Kidney (tissue), 14 donors: ENCODE results near the gene PLCL2. TPM values are rescaled to one million over a fixed set of nuclear protein-coding genes. Genes with fewer than 3 reads are reported as not detected.

Experiments
- DNase-seq, 5 donors: peaks; one replicate each; pipeline ENCODE4 v3.0.0-alpha.2; 2013 to 2020
- FAIRE-seq: peaks from 2 replicates; lab custom pipeline; 2012; peaks lifted over from hg19 to GRCh38; lab: Jason Lieb, UNC
- H3K27ac ChIP-seq, 2 donors: one replicate each; pipeline ENCODE4 v1.7.0; 2013; ENCODE audit warnings: low read depth in 2 of 2, low read length in 2 of 2, inconsistent platforms in 1 of 2
- H3K27me3 ChIP-seq: one replicate; pipeline ENCODE4 v1.7.1; 2013; ENCODE audit warnings: low read length, inconsistent platforms; ENCODE audit not compliant: control insufficient read depth, insufficient read depth
- H3K36me3 ChIP-seq, 3 donors: one replicate each; pipeline versions ENCODE4 v1.7.0 to v1.7.1; 2013; ENCODE audit warnings: low read length in 3 of 3, control low read depth in 1 of 3, inconsistent platforms in 1 of 3; ENCODE audit not compliant: insufficient read depth in 3 of 3, control insufficient read depth in 2 of 3
- H3K4me1 ChIP-seq, 3 donors: one replicate each; pipeline versions ENCODE4 v1.7.0 to v1.7.1; 2013; ENCODE audit warnings: low read length in 3 of 3, inconsistent platforms in 1 of 3, low read depth in 1 of 3; ENCODE audit not compliant: control insufficient read depth in 2 of 3, insufficient read depth in 2 of 3
- H3K4me3 ChIP-seq, 3 donors: one replicate each; pipeline versions ENCODE4 v1.7.0 to v1.8.1; 2013; ENCODE audit warnings: low read length in 3 of 3, control low read depth in 1 of 3, inconsistent platforms in 1 of 3
- H3K9ac ChIP-seq, 3 donors: one replicate each; pipeline versions ENCODE4 v1.7.0 to v1.7.1; 2013; ENCODE audit warnings: low read length in 3 of 3, control low read depth in 1 of 3, inconsistent platforms in 1 of 3
- H3K9me3 ChIP-seq, 3 donors: one replicate each; pipeline versions ENCODE4 v1.7.0 to v1.7.1; 2013; ENCODE audit warnings: low read length in 3 of 3, control low read depth in 1 of 3, inconsistent platforms in 1 of 3; ENCODE audit not compliant: control insufficient read depth in 2 of 3, insufficient read depth in 1 of 3
- CTCF ChIP-seq: IDR thresholded peaks from 3 replicates; pipeline ENCODE4 v1.5.1; 2012; ENCODE audit warnings: mild to moderate bottlenecking, moderate library complexity, borderline replicate concordance; ENCODE audit not compliant: insufficient read depth; ENCODE audit errors: extremely low read depth
- intact Hi-C: fragments of 100-400 bp; cut with DNase I; formaldehyde crosslinking; loops from one replicate; pipeline ENCODE4 v1.11.1; 2022
- polyA plus RNA-seq: library from polyadenylated mRNA; stranded (reverse); fragments of 350-450 nt; fragmentation: Illumina TruSeq; extraction: RNeasy Lipid Tissue Mini Kit (QIAGEN cat#74804); gene quantifications from one replicate; pipeline ENCODE4 v1.2.3, GENCODE V29; 2014; ENCODE audit warnings: low read depth, low replicate concordance; ENCODE audit not compliant: insufficient read depth
- total RNA-seq: library from RNA; stranded (reverse); fragmentation: NEBNext Ultra II Directional; extraction: Animal tissue kit (Norgen Biotek cat#: 25700); gene quantifications from one replicate; pipeline ENCODE4 v1.2.1, GENCODE V29; 2021
- donor health status: control.
- donor health status: control.
- donor health status: control.
- donor health status: control.
- donor health status: control.
- donor health status: DM: yes; HTN: yes; CAD: no.
- donor health status: Normal renal cell carcinoma (clear cell type).

Gene PLCL2
- total and polyA plus RNA-seq, 2 donors from 2014 or later, result 10.5 to 19.1 TPM

GRCh38 chr3:17044855-17045254, 160.1 kb downstream of the PLCL2 start:
- intact Hi-C loops, result no loop called here
- Histone ChIP-seq H3K36me3 (peaks cover 0 to 13% (median 4%) of the 10 kb centered on the region in 3 donors), H3K9me3 (peaks cover 0 to 2% (median 0%) of the 10 kb centered on the region in 3 donors), H3K9ac (no peak overlapping the region), H3K27ac (no peak overlapping the region), H3K4me3 (no peak overlapping the region), H3K27me3 (no peaks in the 10 kb centered on the region), H3K4me1 (no peaks in the 10 kb centered on the region)
- DNase-seq (no peak), FAIRE-seq (no peak)
- TF ChIP-seq CTCF, result no peak

DNA sequence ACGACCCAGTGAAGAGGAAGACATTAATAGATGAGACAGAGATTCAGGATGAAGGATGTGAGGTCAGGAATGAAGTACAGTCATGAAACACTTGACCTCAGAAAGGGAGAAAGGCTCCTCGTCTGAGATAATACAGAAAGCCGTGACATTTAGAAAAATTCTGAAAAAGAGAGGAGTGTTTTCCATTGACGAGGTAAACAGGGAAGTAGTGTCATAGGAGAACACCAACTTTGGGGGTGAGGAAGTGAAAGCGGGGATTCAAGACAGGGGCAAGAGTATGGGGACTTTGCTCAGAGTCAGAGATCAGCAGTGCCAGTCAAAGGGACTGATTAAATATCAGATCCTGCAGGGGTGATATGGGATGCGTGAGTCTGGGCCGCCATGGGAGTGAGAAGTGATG, 160.9 kb downstream of the PLCL2 start:
- TF ChIP-seq CTCF, result no peak
- Histone ChIP-seq H3K9me3 (peaks cover 0 to 2% (median 0%) of the 10 kb centered on the region in 3 donors), H3K27me3 (no peaks in the 10 kb centered on the region), H3K9ac (no peak overlapping the region), H3K36me3 (peaks cover 0 to 13% (median 4%) of the 10 kb centered on the region in 3 donors), H3K4me1 (no peaks in the 10 kb centered on the region), H3K27ac (no peak overlapping the region), H3K4me3 (no peak overlapping the region)
- intact Hi-C loops, result no loop called here
- no peak for DNase-seq
- FAIRE-seq, result no peak

DNA sequence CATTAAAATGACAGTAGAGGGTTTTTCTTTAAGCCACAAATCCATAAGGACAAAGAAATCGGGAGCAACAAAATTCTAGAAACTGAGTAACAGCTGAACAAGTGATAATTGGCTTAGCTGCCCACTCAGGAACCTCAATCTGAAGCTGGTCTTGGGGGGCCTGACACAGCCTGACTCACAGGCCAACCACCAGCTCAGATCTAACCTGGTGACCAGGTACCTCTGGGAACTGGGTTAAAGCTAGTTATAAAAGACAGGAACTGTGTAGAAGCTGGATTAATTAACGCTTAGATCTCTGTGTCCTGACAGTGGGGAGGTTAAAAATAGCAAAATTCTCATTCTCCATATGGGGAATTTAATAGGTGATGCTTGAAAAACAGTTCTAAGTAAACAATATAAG, 161.9 kb downstream of the PLCL2 start:
- Histone ChIP-seq H3K4me1 (no peaks in the 10 kb centered on the region), H3K4me3 (no peak overlapping the region), H3K27me3 (no peaks in the 10 kb centered on the region), H3K36me3 (peaks cover 0 to 13% (median 4%) of the 10 kb centered on the region in 3 donors), H3K9me3 (peaks cover 0 to 2% (median 0%) of the 10 kb centered on the region in 3 donors), H3K9ac (no peak overlapping the region), H3K27ac (no peak overlapping the region)
- DNase-seq (no peak), FAIRE-seq (no peak)
- intact Hi-C loops, result no loop called here
- no peak for TF ChIP-seq CTCF

DNA sequence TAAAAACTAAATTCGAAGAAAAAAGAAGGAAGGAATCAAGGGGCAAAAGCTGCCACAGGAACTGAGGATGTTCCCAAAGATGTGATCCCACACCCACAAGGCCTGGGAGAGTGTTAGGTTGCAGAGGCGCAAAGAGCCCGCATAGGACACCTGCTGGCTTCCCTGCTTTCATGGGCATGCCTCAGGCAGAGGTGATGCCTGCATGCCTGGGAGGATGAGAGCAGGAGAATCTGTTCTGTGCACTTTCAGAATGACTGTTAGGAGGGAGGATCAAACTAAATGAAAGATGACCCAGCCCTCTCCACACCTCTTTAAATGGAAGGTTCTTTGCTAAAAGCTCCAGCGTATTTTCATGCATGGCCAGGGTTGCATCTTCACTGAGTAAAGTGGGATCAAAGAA, 162.4 kb downstream of the PLCL2 start:
- Histone ChIP-seq H3K9ac (no peak overlapping the region), H3K36me3 (peaks cover 0 to 13% (median 4%) of the 10 kb centered on the region in 3 donors), H3K27me3 (no peaks in the 10 kb centered on the region), H3K27ac (no peak overlapping the region), H3K4me1 (no peaks in the 10 kb centered on the region), H3K9me3 (peaks cover 0 to 2% (median 0%) of the 10 kb centered on the region in 3 donors), H3K4me3 (no peak overlapping the region)
- intact Hi-C loops, result no loop called here
- TF ChIP-seq CTCF, result no peak
- DNase-seq, result no peak
- FAIRE-seq, result no peak
